ENCODE data around the gene ACOX3. TPM values are rescaled to one million over a fixed set of nuclear protein-coding genes. Genes with fewer than 3 reads are reported as not detected.

ACOX3 gene
- total and polyA plus RNA-seq, 4 donors, result 11.4 to 24.6 (median 13.6) TPM

- no peak for TF ChIP-seq HNF4G (IDR thresholded peaks at IDR 0.05)
- no peak for TF ChIP-seq REST (IDR thresholded peaks at IDR 0.05)
- no peak for TF ChIP-seq MAX (IDR thresholded peaks at IDR 0.05)
- TF ChIP-seq FOXA1 (IDR thresholded peaks at IDR 0.05), result no peak
- no peak for TF ChIP-seq JUND (IDR thresholded peaks at IDR 0.05)
- TF ChIP-seq NR2F2 (IDR thresholded peaks at IDR 0.05), result no peak
- no peak for TF ChIP-seq YY1 (IDR thresholded peaks at IDR 0.05)
- no peak for TF ChIP-seq FOXA2 (IDR thresholded peaks at IDR 0.05)
- no peak for TF ChIP-seq ATF3 (IDR thresholded peaks at IDR 0.05)
- no peak for TF ChIP-seq SP1 (IDR thresholded peaks at IDR 0.05)
- no peak for TF ChIP-seq GABPA (IDR thresholded peaks at IDR 0.05 in 1 of 2, conservative IDR thresholded peaks at IDR 0.05 in 1 of 2)
- TF ChIP-seq RXRA (IDR thresholded peaks at IDR 0.05), result no peak
- TF ChIP-seq ZBTB33 (IDR thresholded peaks at IDR 0.05), result no peak
- TF ChIP-seq TAF1 (conservative IDR thresholded peaks at IDR 0.05), result no peak
- DNase-seq (ENCODE audit: low spot score), result no peak
- no peaks in the 10 kb centered on the region for H3K4me1 ChIP-seq (ENCODE audit: control insufficient read depth in 4 of 4, insufficient read depth in 4 of 4, low read length in 3 of 4)
- 89% methylated on average over 23 of the region's 23 CpGs for WGBS
- no peaks in the 10 kb centered on the region for H3K9me3 ChIP-seq (ENCODE audit: control insufficient read depth in 4 of 4, low read length in 3 of 4)
- H3K4me3 ChIP-seq (ENCODE audit: low read depth in 1 of 3, low read length in 3 of 3), result no peak overlapping the region
- H3K27ac ChIP-seq (ENCODE audit: low read depth in 1 of 2, low read length in 2 of 2), result peak overlapping the region; percentile 32 to 36
- H3K9ac ChIP-seq (ENCODE audit: low read depth in 1 of 2, low read length in 2 of 2), result no peak overlapping the region
- H3K27me3 ChIP-seq (ENCODE audit: control insufficient read depth in 4 of 4, insufficient read depth in 4 of 4, low read length in 3 of 4), result no peaks in the 10 kb centered on the region
- peaks cover 0 to 34% (median 6%) of the 10 kb centered on the region in 4 donors for H3K36me3 ChIP-seq (ENCODE audit: control insufficient read depth in 4 of 4, insufficient read depth in 3 of 4, low read depth in 1 of 4, low read length in 3 of 4)
These were observed 32.8 kb upstream of the ACOX3 start for GRCh38 chr4:8473198-8473919.

GRCh38 chr4:8472689-8473197 is 32.2 kb upstream of the ACOX3 start:
- Histone ChIP-seq H3K9ac (ENCODE audit: low read depth in 1 of 2, low read length in 2 of 2) (no peak overlapping the region), H3K4me3 (ENCODE audit: low read depth in 1 of 3, low read length in 3 of 3) (no peak overlapping the region), H3K27me3 (ENCODE audit: control insufficient read depth in 4 of 4, insufficient read depth in 4 of 4, low read length in 3 of 4) (no peaks in the 10 kb centered on the region), H3K4me1 (ENCODE audit: control insufficient read depth in 4 of 4, insufficient read depth in 4 of 4, low read length in 3 of 4) (no peaks in the 10 kb centered on the region), H3K36me3 (ENCODE audit: control insufficient read depth in 4 of 4, insufficient read depth in 3 of 4, low read depth in 1 of 4, low read length in 3 of 4) (peaks cover 5 to 40% (median 10%) of the 10 kb centered on the region in 4 donors), H3K9me3 (ENCODE audit: control insufficient read depth in 4 of 4, low read length in 3 of 4) (no peaks in the 10 kb centered on the region), H3K27ac (ENCODE audit: low read depth in 1 of 2, low read length in 2 of 2) (peak overlapping the region; percentile 36 to 54)
- TF ChIP-seq JUND (IDR thresholded peaks at IDR 0.05), result peak in 1 of 2 donors; percentile 36
- no peak for TF ChIP-seq HNF4G (IDR thresholded peaks at IDR 0.05)
- TF ChIP-seq NR2F2 (IDR thresholded peaks at IDR 0.05), result peak; percentile 49
- no peak for TF ChIP-seq EGR1 (IDR thresholded peaks at IDR 0.05; ENCODE audit: low read depth in 2 of 2)
- no peak for TF ChIP-seq MAX (IDR thresholded peaks at IDR 0.05)
- 88% methylated on average over 7 of the region's 7 CpGs for whole genome bisulfite sequencing
- no peak for DNase-seq (ENCODE audit: low spot score)

All from liver (tissue), 9 donors.